HFFc6 (cell line): ENCODE measurements around the gene MEF2C. TPM values are rescaled to one million over a fixed set of nuclear protein-coding genes. Genes with fewer than 3 reads are reported as not detected.

Source experiments
- DNase-seq: peaks from one replicate; pipeline ENCODE4 v3.0.0-alpha.2; 2018
- H3K27ac Mint-ChIP-seq: 2 replicates; pipeline ENCODE4 v1.8.0; 2020; ENCODE audit warnings: mild to moderate bottlenecking, mixed read lengths
- H3K27me3 Mint-ChIP-seq: 2 replicates; pipeline ENCODE4 v1.8.0; 2021; ENCODE audit warnings: mild to moderate bottlenecking, moderate library complexity, mixed read lengths; ENCODE audit not compliant: insufficient read depth
- H3K36me3 Mint-ChIP-seq: 2 replicates; pipeline ENCODE4 v1.8.0; 2021; ENCODE audit warnings: low read depth, mixed read lengths
- H3K4me1 Mint-ChIP-seq: 2 replicates; pipeline ENCODE4 v1.8.0; 2020; ENCODE audit warnings: low read depth, mixed read lengths
- H3K4me3 Mint-ChIP-seq: 2 replicates; pipeline ENCODE4 v1.8.0; 2020; ENCODE audit warnings: mild to moderate bottlenecking, moderate library complexity, mixed read lengths
- H3K9me3 Mint-ChIP-seq: 2 replicates; pipeline ENCODE4 v1.8.0; 2020; ENCODE audit warnings: mild to moderate bottlenecking, mixed read lengths
- total RNA-seq, 6 experiments: library from RNA; stranded (reverse); fragmentation: NEBNext Ultra II Directional; extraction: Animal tissue kit (Norgen Biotek cat#: 25700); gene quantifications; 2 replicates in 1 of 6; 3 replicates in 5 of 6; pipeline ENCODE4 v1.2.3, GENCODE V29; 2021
- TF ChIP-seq, protein P1 (sequence below): fragments of 200-600 bp; sonication (generic); IDR thresholded peaks from 2 replicates; pipeline ENCODE4 v1.5.0; 2021; ENCODE audit warnings: antibody characterized with exemption, mild to moderate bottlenecking

Gene MEF2C
- total RNA-seq, 6 experiments from 2014 or later, result 3.6 to 12.6 (median 9.2) TPM

DNA sequence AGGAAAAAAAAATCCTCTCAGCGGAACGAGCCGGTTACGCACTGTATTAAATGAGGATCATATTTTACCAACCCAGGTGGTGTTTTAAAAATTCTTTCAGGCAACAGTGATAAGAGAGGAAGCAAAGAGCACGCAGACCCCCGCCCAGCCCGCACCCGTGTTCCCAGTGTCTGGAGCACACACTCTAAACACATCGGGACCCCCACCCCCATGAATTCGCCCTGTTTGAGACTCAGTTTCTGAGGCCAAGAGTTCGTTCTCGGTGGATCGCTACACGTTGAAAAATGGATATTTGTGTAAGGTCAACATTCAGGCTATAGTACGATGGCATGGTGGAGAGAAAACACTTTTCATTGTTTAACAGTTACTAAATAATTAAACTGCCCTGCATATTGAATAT is 196.3 kb downstream of the MEF2C start:
- peaks cover 26% of the 10 kb centered on the region for H3K4me1 Mint-ChIP-seq
- no peaks in the 10 kb centered on the region for H3K9me3 Mint-ChIP-seq
- H3K27me3 Mint-ChIP-seq, result peaks cover 87% of the 10 kb centered on the region
- no peak for DNase-seq
- H3K36me3 Mint-ChIP-seq, result no peaks in the 10 kb centered on the region
- TF ChIP-seq, protein P1, sequence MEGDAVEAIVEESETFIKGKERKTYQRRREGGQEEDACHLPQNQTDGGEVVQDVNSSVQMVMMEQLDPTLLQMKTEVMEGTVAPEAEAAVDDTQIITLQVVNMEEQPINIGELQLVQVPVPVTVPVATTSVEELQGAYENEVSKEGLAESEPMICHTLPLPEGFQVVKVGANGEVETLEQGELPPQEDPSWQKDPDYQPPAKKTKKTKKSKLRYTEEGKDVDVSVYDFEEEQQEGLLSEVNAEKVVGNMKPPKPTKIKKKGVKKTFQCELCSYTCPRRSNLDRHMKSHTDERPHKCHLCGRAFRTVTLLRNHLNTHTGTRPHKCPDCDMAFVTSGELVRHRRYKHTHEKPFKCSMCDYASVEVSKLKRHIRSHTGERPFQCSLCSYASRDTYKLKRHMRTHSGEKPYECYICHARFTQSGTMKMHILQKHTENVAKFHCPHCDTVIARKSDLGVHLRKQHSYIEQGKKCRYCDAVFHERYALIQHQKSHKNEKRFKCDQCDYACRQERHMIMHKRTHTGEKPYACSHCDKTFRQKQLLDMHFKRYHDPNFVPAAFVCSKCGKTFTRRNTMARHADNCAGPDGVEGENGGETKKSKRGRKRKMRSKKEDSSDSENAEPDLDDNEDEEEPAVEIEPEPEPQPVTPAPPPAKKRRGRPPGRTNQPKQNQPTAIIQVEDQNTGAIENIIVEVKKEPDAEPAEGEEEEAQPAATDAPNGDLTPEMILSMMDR, result no peak
- H3K27ac Mint-ChIP-seq, result no peak overlapping the region
- H3K4me3 Mint-ChIP-seq, result no peak overlapping the region

- Mint-ChIP-seq H3K27ac (no peak overlapping the region), H3K9me3 (no peaks in the 10 kb centered on the region), H3K36me3 (no peaks in the 10 kb centered on the region), H3K4me3 (no peak overlapping the region), H3K27me3 (peaks cover 84% of the 10 kb centered on the region), H3K4me1 (peaks cover 18% of the 10 kb centered on the region)
- no peak for DNase-seq
- TF ChIP-seq, protein P1, result no peak
Observed at GRCh38 chr5:88685591-88686541, 197.1 kb downstream of the MEF2C start.

GRCh38 chr5:88683506-88684135 is 199.4 kb downstream of the MEF2C start:
- Mint-ChIP-seq H3K9me3 (no peaks in the 10 kb centered on the region), H3K27ac (no peak overlapping the region), H3K4me1 (peaks cover 6% of the 10 kb centered on the region; the same call in 1 of the 2 replicates), H3K27me3 (peaks cover 81% of the 10 kb centered on the region), H3K4me3 (no peak overlapping the region), H3K36me3 (no peaks in the 10 kb centered on the region)
- no peak for DNase-seq
- TF ChIP-seq, protein P1, result peak; percentile 30

- no peak overlapping the region for H3K4me3 Mint-ChIP-seq
- TF ChIP-seq, protein P1, result no peak
- peaks cover 6% of the 10 kb centered on the region; the same call in 1 of the 2 replicates for H3K4me1 Mint-ChIP-seq
- H3K27me3 Mint-ChIP-seq, result peaks cover 80% of the 10 kb centered on the region
- DNase-seq, result no peak
- H3K9me3 Mint-ChIP-seq, result no peaks in the 10 kb centered on the region
- H3K27ac Mint-ChIP-seq, result no peak overlapping the region
- no peaks in the 10 kb centered on the region for H3K36me3 Mint-ChIP-seq
Observed at GRCh38 chr5:88682881-88683361, 200.1 kb downstream of the MEF2C start.

- no peak for DNase-seq
- no peak overlapping the region for H3K27ac Mint-ChIP-seq
- H3K9me3 Mint-ChIP-seq, result no peaks in the 10 kb centered on the region
- peaks cover 78% of the 10 kb centered on the region for H3K27me3 Mint-ChIP-seq
- peaks cover 6% of the 10 kb centered on the region; the same call in 1 of the 2 replicates for H3K4me1 Mint-ChIP-seq
- TF ChIP-seq, protein P1, result no peak
- no peaks in the 10 kb centered on the region for H3K36me3 Mint-ChIP-seq
- H3K4me3 Mint-ChIP-seq, result no peak overlapping the region
Observed at GRCh38 chr5:88682131-88682530, 200.9 kb downstream of the MEF2C start.
